ENCODE results near the gene SRBD1. TPM values are rescaled to one million over a fixed set of nuclear protein-coding genes. Genes with fewer than 3 reads are reported as not detected.

Gene SRBD1
- total and polyA plus RNA-seq, 2 experiments from 2014 or later = 27.4 to 46.3 TPM

- TF ChIP-seq ZNF462 (CRISPR knock-in tag; IDR thresholded peaks at IDR 0.05) (no peak), JUNB (IDR thresholded peaks at IDR 0.05; ENCODE audit: unreplicated experiment) (no peak), CTCF (conservative IDR thresholded peaks at IDR 0.05; ENCODE audit: low read depth in 2 of 2) (no peak), ETS1 (IDR thresholded peaks at IDR 0.05) (no peak), STAT1 (IDR thresholded peaks at IDR 0.05; ENCODE audit: unreplicated experiment) (no peak), EZH2 (IDR thresholded peaks at IDR 0.05; ENCODE audit: low read depth, unreplicated experiment) (no peak), ZNF331 (CRISPR knock-in tag; IDR thresholded peaks at IDR 0.05; ENCODE audit: low read depth) (no peak)
These were observed 249.4 kb downstream of the SRBD1 start (continued) for GRCh38 chr2:45361666-45362065.
